ENCODE results near the gene TAL1.

The TAL1 gene

DNA sequence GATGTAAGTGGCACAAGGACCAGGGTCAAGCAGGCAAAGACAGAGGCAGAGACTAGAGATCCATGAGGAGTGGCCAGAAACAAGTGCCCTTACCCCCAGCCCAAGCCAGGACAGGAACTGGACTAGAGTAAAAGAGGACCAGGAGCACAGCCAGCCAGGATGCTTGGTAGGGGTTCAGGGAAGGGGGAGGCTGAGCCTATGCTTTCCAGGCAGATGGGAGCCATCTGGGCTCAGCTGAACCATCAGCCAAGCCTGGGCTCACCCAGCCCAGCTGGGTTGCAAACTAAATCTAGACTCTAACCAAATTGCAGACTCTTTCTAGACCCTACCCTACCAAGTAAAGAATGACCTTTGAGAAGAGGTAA lies 57.4 kb downstream of the TAL1 start:
- no peak for DNase-seq (ENCODE audit: low read depth)

DNA sequence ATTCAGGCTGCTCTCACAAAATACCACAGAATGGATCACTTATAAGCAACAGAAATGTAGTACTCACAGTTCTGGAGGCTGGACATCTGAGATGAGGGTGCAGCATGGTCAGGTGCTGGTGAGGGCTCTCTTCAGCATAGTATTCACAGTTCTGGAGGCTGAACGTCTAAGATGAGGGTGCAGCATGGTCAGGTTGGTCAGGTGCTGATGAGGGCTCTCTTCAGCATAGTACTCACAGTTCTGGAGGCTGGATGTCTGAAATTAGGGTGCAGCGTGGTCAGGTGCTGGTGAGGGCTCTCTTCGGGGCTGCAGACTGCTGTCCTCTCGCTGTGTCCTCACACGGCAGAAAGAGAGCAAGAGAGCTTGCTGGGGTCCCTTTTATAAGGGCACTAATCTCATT lies 59.2 kb downstream of the TAL1 start:
- no peak for DNase-seq (ENCODE audit: low read depth)
